ENCODE data around the gene MAPRE2. TPM values are rescaled to one million over a fixed set of nuclear protein-coding genes. Genes with fewer than 3 reads are reported as not detected.

MAPRE2 gene
- total RNA-seq, 1 donor from 2014 or later, result 120 TPM

- Histone ChIP-seq H3K9me3 (replicated peaks) (no peaks in the 10 kb centered on the region), H3K4me3 (no peak overlapping the region), H3K27ac (replicated peaks) (peak overlapping the region; percentile 10), H3K27me3 (ENCODE audit: low read depth) (no peaks in the 10 kb centered on the region), H3K36me3 (no peaks in the 10 kb centered on the region), H3K4me1 (peaks cover 43% of the 10 kb centered on the region)
- TF ChIP-seq CTCF (IDR thresholded peaks at IDR 0.05; ENCODE audit: borderline replicate concordance), result peak; percentile 48
- intact Hi-C loops (cut with micrococcal nuclease), result no loop called here
- DNase-seq, result no peak
These were observed 14.7 kb upstream of the MAPRE2 start for GRCh38 chr18:35026407-35027061.

- no peak for DNase-seq
- Histone ChIP-seq H3K4me3 (no peak overlapping the region), H3K9me3 (replicated peaks) (no peaks in the 10 kb centered on the region), H3K4me1 (peaks cover 43% of the 10 kb centered on the region), H3K27ac (replicated peaks) (no peak overlapping the region), H3K36me3 (no peaks in the 10 kb centered on the region), H3K27me3 (ENCODE audit: low read depth) (no peaks in the 10 kb centered on the region)
- no peak for TF ChIP-seq CTCF (IDR thresholded peaks at IDR 0.05; ENCODE audit: borderline replicate concordance)
- intact Hi-C loops (cut with micrococcal nuclease), result no loop called here
These were observed 14.0 kb upstream of the MAPRE2 start for GRCh38 chr18:35027206-35027605.

DNA sequence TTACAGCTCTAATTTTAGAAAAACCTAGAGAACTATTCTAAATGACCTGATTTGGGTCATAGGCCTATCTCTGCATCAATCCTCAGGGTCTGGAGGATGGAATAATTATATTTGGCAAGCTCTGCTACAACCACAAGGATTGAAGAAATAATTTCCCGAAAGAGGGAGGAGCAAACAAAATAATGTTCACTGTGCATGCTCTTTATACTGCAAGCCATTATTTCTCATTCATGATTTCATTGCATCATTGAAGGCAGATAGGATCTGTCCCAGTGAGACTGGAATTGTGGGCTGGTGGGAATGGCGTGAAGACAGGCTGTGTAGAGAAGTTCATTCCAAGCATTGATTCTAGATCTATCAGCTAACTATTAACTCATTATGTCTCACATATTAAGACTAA, 12.7 kb upstream of the MAPRE2 start:
- intact Hi-C loops (cut with micrococcal nuclease), result no loop called here
- Histone ChIP-seq H3K4me3 (no peak overlapping the region), H3K4me1 (peaks cover 43% of the 10 kb centered on the region), H3K36me3 (no peaks in the 10 kb centered on the region), H3K27me3 (ENCODE audit: low read depth) (no peaks in the 10 kb centered on the region), H3K27ac (replicated peaks) (peak overlapping the region; percentile 46), H3K9me3 (replicated peaks) (no peaks in the 10 kb centered on the region)
- DNase-seq, result no peak
- TF ChIP-seq CTCF (IDR thresholded peaks at IDR 0.05; ENCODE audit: borderline replicate concordance), result no peak

- no peak for TF ChIP-seq CTCF (IDR thresholded peaks at IDR 0.05; ENCODE audit: borderline replicate concordance)
- DNase-seq, result peak; percentile 20
- intact Hi-C loops (cut with micrococcal nuclease), result no loop called here
- no peaks in the 10 kb centered on the region for H3K9me3 ChIP-seq (replicated peaks)
- H3K4me3 ChIP-seq, result peak overlapping the region; percentile 47
- no peaks in the 10 kb centered on the region for H3K36me3 ChIP-seq
- peak overlapping the region; percentile 46 for H3K27ac ChIP-seq (replicated peaks)
- peaks cover 43% of the 10 kb centered on the region for H3K4me1 ChIP-seq
- no peaks in the 10 kb centered on the region for H3K27me3 ChIP-seq (ENCODE audit: low read depth)
These were observed 12.1 kb upstream of the MAPRE2 start for GRCh38 chr18:35029103-35029502.

- peak overlapping the region; percentile 47 for H3K4me3 ChIP-seq
- H3K27me3 ChIP-seq (ENCODE audit: low read depth), result no peaks in the 10 kb centered on the region
- no peaks in the 10 kb centered on the region for H3K9me3 ChIP-seq (replicated peaks)
- intact Hi-C loops (cut with micrococcal nuclease), result no loop called here
- no peaks in the 10 kb centered on the region for H3K36me3 ChIP-seq
- H3K27ac ChIP-seq (replicated peaks), result peak overlapping the region; percentile 46
- peaks cover 37% of the 10 kb centered on the region for H3K4me1 ChIP-seq
- TF ChIP-seq CTCF (IDR thresholded peaks at IDR 0.05; ENCODE audit: borderline replicate concordance), result peak; percentile 44
- DNase-seq, result no peak
These were observed 11.4 kb upstream of the MAPRE2 start for GRCh38 chr18:35029770-35030169.
